LNCaP clone FGC (cell line): ENCODE results near the gene CXCL8.

Experiments used
- DNase-seq: peaks from one replicate; pipeline ENCODE4 v3.0.0-alpha.2; 2011; ENCODE audit warnings: low read depth
- H3K4me3 ChIP-seq: 2 replicates; pipeline ENCODE4 v1.5.1; 2011; ENCODE audit warnings: mild to moderate bottlenecking, low read depth, low read length, control low read depth
- CTCF ChIP-seq: IDR thresholded peaks from 2 replicates; pipeline ENCODE4 v1.5.1; 2012; ENCODE audit warnings: mild to moderate bottlenecking; ENCODE audit not compliant: control insufficient read depth, insufficient read depth; ENCODE audit errors: extremely low read depth

The CXCL8 gene

GRCh38 chr4:73780243-73780642 is 39.9 kb downstream of the CXCL8 start:
- TF ChIP-seq CTCF = no peak
- DNase-seq = peak; percentile 15
- H3K4me3 ChIP-seq = no peak overlapping the region

GRCh38 chr4:73780834-73781233 is 40.5 kb downstream of the CXCL8 start:
- H3K4me3 ChIP-seq = no peak overlapping the region
- no peak for TF ChIP-seq CTCF
- DNase-seq = no peak

GRCh38 chr4:73788411-73788810 is 48.0 kb downstream of the CXCL8 start:
- H3K4me3 ChIP-seq = no peak overlapping the region
- TF ChIP-seq CTCF = no peak

More at GRCh38 chr4:73788411-73788810, 48.0 kb downstream of the CXCL8 start:
- DNase-seq = no peak
